NK-92 (cell line): ENCODE results near the gene SEPTIN2.
"Not testable (repeated sequence)": the region's sequence is repeated elsewhere in the genome, so short reads cannot be mapped to it uniquely, and the experiment has no call there.

Experiments used
- DNase-seq: peaks from one replicate; lab custom pipeline; 2025; ENCODE audit not compliant: unreplicated experiment; lab: John Stamatoyannopoulos, UW

Gene SEPTIN2

GRCh38 chr2:241286348-241287090, 29.2 kb upstream of the SEPTIN2 start:
- no peak for DNase-seq

- DNase-seq: no peak
These were observed 27.3 kb upstream of the SEPTIN2 start for GRCh38 chr2:241288324-241288888.

GRCh38 chr2:241289053-241289452, 26.7 kb upstream of the SEPTIN2 start:
- DNase-seq: no peak

DNA sequence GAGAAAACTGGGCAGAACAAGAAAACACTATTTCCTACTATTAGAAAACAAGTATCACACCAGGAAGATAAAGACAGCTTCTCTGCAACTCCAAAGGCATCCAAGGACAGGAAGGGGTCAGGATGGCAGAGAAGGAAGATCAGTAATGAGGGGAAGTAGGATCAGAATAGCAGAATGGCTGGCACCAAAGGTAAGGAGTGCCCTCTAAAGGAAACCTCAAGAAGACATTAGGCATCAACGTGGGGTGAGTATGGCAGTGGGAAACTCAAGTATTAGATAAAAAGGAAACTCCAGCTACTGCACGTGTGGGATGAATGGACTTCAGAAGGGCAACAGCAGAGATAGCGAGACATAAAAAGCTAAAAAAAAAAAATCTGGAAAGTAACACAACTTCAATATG, 26.1 kb upstream of the SEPTIN2 start:
- DNase-seq: no peak

GRCh38 chr2:241291153-241291552, 24.6 kb upstream of the SEPTIN2 start:
- DNase-seq: no peak

DNA sequence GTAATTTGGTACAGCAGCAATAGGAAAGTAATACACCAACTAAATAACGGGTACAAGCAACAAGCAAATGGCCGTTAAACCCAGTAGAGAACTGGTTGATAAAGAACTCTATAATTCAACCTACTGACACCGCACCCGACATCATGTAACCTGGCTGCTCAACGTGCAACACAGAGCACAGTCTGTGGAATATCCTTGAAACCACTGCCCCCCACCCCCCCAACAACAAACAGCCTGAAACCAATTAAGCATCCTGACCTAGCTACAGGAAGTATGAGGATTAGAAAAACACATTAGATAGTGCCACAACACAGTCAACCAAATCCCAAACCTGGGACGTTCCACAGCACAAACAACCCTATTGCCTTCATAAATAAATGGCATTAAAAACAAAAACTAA, 23.7 kb upstream of the SEPTIN2 start:
- no peak for DNase-seq

GRCh38 chr2:241293378-241293797, 22.3 kb upstream of the SEPTIN2 start:
- DNase-seq: not testable (repeated sequence)

GRCh38 chr2:241295326-241296095, 20.2 kb upstream of the SEPTIN2 start:
- DNase-seq: no peak

GRCh38 chr2:241296767-241297166, 19.0 kb upstream of the SEPTIN2 start:
- no peak for DNase-seq

- DNase-seq: no peak
These were observed 17.1 kb upstream of the SEPTIN2 start for GRCh38 chr2:241298673-241299072.

GRCh38 chr2:241300000-241300399, 15.7 kb upstream of the SEPTIN2 start:
- DNase-seq: no peak

DNA sequence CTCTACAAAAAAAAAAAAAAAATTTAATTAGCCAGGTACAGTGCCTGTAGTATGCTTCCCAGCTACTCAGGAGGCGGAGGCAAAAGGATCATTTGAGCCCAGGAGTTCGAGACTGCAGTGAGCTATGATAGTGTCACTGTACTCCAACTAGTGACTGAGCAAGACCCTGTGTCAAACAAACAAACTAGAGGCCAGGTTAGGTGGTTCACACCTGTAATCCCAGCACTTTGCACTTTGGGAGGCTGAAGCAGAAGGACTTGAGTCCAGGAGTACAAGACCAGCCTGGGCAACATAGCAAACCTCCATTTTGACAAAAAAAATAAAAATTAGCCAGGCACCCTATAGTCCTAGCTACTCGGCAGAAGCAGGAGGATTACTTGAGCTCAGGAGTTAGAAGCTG, 13.6 kb upstream of the SEPTIN2 start:
- DNase-seq: no peak

DNA sequence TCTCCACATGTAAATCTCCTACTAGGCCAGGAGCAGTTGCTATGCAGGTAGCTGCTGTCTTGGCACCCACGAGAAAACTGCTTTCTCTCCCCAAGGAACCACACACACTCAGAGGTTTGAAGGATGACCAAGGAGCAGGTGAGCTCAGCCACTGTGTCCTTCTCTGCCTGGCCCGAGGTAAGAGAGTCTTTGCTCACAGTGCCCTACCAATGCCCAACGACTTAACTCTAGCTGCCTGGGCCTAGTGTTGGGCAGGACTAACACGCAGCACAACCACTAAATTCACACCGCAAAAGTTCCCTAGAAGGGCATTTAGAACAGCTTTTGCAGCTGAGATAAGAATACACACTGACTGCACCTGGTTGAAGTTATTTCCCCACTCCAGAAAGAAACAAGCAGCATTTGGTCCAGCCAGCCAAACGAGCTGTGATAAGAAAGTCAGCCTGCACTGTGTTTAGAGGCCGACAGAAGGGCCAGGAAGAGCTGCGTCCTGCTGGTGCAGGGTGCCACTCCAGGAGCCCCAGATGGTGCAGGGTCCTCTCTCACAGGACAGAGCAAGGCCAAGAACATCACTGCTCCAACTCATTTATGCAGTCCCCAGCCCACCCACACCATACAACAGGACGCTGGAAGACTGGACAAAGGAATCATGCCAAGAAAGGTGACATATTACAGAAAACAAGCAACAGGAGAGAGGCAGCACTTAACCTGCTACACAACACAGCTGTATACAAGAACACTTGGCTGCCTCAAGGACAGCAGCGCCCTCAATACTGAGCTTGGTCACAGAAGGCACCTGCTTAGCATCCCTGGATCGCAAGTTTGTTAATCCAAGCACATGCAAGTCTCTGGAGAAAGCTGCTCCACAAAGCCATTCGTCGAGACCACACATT, 12.7 kb upstream of the SEPTIN2 start:
- no peak for DNase-seq

DNA sequence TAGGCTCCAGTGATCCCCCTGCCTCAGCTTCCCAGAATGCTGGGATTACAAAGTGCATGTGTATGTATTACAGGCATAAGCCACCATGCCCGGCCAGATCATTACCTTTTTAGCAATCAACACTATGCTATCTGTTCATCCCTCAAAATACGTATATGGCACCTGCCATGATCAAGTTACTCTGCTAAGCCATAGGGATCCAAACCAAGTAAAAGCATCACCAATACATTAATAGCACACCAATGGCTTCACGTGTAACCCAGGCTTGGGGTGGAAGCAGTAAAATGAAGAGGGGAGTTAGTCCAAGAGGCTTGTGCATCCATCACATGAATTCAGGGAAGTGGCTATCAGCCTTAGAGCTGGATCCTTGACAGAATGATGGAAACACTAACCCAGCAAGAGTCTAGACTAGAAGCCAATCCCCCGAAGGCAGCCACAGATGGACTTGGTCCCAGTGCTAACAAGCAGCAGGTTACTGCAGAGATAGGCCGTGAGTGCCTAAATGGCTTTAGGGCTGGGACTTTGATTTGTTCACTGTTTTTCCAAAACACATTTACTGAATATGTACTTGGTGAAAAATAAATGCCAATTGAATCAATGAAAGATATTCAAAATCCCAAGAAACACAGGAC, 11.6 kb upstream of the SEPTIN2 start:
- DNase-seq: no peak

DNA sequence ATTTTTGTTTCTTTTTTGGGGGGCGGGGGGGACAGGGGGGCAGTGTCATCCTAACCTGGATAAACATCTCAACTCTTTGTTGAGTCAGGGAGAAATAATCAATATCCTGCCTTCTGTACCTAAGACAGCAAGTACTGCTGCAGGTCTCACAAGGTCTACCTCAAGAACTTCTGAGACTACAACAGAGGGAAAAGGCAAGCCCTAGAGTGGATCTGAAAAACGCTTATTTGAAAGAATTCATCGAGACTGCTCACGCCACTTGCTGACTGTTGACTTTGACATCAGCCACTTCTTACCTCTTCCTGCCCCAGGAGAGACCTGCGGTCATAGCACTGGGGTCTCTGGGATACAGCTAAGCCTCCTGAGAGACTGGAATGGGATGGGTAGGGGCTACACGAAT, 8.7 kb upstream of the SEPTIN2 start:
- DNase-seq: no peak

DNA sequence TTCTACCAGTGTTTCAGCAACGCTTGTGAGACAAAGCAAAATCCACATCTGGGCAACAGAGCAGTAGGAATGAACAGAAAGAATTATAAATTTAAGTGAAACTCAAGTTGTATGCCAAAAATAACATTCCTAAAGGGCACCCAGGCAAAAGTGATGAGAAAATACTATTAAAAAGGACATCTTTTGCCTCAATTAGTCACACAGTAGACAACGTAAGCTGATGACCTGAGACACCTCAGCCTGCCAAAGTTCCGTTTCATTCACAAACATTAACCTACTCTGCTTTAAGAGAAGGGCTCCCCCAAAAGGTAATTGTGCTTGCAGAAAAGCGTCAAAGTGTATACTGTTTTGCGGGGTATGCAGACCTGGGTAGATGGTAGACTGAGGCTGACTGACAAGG, 7.5 kb upstream of the SEPTIN2 start:
- DNase-seq: no peak

- no peak for DNase-seq
These were observed 6.8 kb upstream of the SEPTIN2 start for GRCh38 chr2:241308832-241309500.

DNA sequence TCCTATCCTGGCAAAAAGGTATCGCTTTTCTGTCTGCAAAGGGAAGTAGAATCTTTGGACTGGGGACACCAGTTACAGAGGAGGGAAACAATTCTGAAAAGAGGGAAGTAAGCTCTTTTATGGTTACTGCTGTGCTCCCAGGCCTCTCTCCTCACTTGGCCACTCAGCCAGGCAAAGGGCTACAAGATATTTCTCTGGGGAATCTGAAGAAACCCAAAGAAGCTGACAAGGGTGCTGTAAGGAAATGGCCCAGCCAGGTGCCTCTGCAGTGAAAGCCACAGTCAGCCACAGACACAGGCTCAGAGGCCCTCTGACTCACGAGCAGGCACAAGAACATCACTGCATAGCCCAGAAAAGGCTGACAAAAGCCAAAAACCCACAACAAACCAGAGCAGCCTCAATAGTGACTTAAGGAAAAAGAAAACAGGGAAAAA, 6.0 kb upstream of the SEPTIN2 start:
- DNase-seq: peak; percentile 24

DNA sequence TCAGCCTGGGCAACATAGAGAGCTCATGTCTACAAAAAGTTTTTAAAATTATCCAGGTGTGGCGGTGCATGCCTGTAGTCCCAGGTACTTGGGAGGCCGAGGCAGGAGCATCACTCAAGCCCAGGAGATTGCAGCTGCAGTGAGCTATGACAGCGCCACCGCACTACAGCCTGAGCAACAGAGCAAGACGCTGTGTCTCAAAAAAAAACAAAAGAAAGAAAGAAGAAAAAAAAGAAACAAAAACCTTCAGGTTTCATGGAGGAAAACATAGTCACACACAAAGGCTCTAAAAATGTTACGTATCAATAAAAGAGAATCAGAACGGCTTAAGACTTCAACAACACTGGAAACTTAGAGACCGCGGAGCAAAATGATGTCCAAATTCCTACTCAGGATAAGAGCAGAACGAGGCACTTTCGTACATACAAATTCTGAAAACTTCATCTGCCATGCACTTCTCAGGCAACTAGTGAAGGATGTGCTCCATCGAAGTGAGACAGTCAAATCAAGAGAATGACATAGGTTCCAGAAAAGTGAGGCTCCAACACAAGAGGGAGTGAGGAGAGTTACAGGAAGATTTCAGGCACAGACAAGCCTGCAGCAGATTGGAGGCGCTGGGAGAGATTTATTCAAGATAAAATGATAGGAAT, 4.7 kb upstream of the SEPTIN2 start:
- DNase-seq: no peak

DNA sequence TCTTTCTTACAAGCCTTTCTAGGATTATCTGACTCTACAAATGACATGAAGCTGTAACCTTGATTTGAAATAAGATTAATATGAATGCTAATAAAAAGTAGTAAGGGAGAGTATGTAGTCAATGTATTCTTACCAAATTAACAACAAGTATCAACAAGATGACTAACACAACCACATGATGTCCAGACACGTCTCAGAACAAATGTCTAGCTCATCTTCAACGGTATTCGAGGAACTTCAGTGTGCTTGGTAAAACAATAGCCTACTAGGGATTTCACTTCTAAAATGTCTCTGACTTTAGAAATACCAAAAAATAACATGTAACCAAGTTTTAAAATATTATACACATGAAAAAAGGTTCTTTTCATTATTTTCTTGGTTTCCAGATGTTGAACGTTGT, 3.6 kb upstream of the SEPTIN2 start:
- DNase-seq: no peak
